Esophagus muscularis mucosa (tissue), 4 donors: ENCODE data around the gene IRS1. TPM values are rescaled to one million over a fixed set of nuclear protein-coding genes. Genes with fewer than 3 reads are reported as not detected.

Experiments used
- DNase-seq: peaks from one replicate; pipeline ENCODE4 v3.0.0-alpha.2; 2017; ENCODE audit errors: extremely low spot score
- H3K27ac ChIP-seq, 4 donors: fragments of 200-600 bp; sonication (generic); replicated peaks in 1 of 4; 1 replicate in 3 of 4; 2 replicates in 1 of 4; pipeline ENCODE4 v1.5.1; 2016 to 2019; ENCODE audit warnings: mild to moderate bottlenecking in 1 of 4
- H3K27me3 ChIP-seq, 4 donors: fragments of 200-600 bp; sonication (generic); one replicate each; pipeline versions ENCODE4 v1.5.1 to v1.6.0; 2016 to 2019
- H3K36me3 ChIP-seq, 4 donors: fragments of 200-600 bp; sonication (generic); one replicate each; pipeline ENCODE4 v1.5.1; 2016 to 2019
- H3K4me1 ChIP-seq, 4 donors: fragments of 200-600 bp; sonication (generic); one replicate each; pipeline ENCODE4 v1.5.1; 2016 to 2019
- H3K4me3 ChIP-seq, 4 donors: fragments of 200-600 bp; sonication (generic); 1 replicate in 2 of 4; 2 replicates in 2 of 4; pipeline ENCODE4 v1.5.1; 2016 to 2019; ENCODE audit warnings: mild to moderate bottlenecking in 4 of 4, moderate library complexity in 1 of 4
- H3K9me3 ChIP-seq, 4 donors: fragments of 200-600 bp; sonication (generic); 1 replicate in 3 of 4; 2 replicates in 1 of 4; pipeline ENCODE4 v1.5.1; 2016 to 2019
- EP300 ChIP-seq: sonication (generic); formaldehyde crosslinking; IDR thresholded peaks from one replicate; pipeline ENCODE4 v1.6.1; 2017; ENCODE audit warnings: antibody characterized with exemption
- POLR2A ChIP-seq: fragments of 450-650 bp; IDR thresholded peaks from one replicate; pipeline ENCODE4 v1.6.1; 2017; ENCODE audit warnings: antibody characterized with exemption, moderate library complexity, mild to moderate bottlenecking, low read depth
- POLR2AphosphoS5 ChIP-seq, 2 donors: sonication (generic); formaldehyde crosslinking; IDR thresholded peaks; one replicate each; pipeline ENCODE4 v1.6.1; 2017; ENCODE audit warnings: antibody characterized with exemption in 2 of 2
- WGBS: methylation state at CpG from one replicate; pipeline ENCODE4 v1.1.5; 2018; 5-methylcytosine and 5-hydroxymethylcytosine counted together
- intact Hi-C: fragments of 100-400 bp; cut with DNase I; formaldehyde crosslinking; loops from one replicate; pipeline ENCODE4 v1.15.1; 2023
- total RNA-seq, 4 donors: library from RNA; depleted of rRNA; stranded (reverse); fragments of >200 nt; gene quantifications; one replicate each; pipeline versions ENCODE4 v1.1.0 to v1.2.1, GENCODE V29; 2016
- TF ChIP-seq, protein P1 (sequence below), 3 experiments: fragments of 200-600 bp in 2 of 3; fragments of 450-650 bp in 1 of 3; sonication (generic) in 2 of 3; IDR thresholded peaks; one replicate each; pipeline ENCODE4 v1.5.1; 2017 to 2019; ENCODE audit warnings: antibody characterized with exemption in 3 of 3, mild to moderate bottlenecking in 2 of 3, moderate library complexity in 1 of 3

IRS1 gene
- total RNA-seq, result 10 to 100 TPM; 27.8 to 47.6 (median 32.8) TPM

DNA sequence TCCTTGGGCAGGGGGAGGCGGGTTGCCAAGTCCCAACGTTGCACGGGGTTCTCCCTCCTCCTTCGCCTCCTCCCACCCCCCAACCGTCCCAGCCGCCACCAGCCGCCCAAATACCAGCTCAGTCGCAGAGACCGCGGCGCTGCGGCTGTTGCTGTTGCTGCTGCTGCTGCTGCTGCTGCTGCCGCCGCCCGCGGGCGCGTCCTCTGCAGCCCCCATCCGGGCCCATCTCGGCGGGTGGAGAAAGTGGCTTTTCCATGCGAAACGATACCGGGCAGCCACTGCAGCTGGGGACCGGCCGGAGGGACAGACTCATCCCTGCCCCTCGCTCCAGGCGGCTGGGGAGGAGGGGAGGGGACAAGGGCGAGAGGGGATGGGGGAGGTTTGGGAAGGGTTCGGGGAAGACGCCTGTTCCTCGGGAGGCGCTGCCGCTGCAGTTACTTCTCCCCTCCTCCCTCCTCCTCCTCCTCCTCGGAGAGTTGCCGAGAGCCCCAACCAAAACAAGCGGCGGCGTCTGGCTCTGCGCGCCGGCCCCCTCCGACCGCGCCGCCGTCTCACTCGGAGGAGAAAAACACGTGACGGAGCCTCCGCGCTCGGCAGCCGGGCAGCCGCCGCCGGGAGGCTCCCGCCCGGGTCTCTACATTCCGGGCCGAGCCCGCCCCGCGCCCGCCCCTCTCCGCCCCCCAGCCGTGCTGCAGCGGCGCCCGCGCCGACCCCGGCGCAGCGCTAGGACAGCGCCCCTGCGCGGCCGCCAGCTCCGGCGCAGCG lies at the start of gene IRS1:
Gene IRS1 (minus strand): TSS at position 610 of the 765 bp plus-strand sequence. CDS start 1,082 bp downstream, outside the sequence.
- Histone ChIP-seq H3K9me3 (no peaks in the 10 kb centered on the region), H3K27ac (peak within 1 kb of the TSS; percentile 94 to 96 (median 94)), H3K27me3 (peaks cover 0 to 16% (median 0%) of the 10 kb centered on the region in 4 donors), H3K36me3 (peaks cover 0 to 14% (median 5%) of the 10 kb centered on the region in 4 donors), H3K4me3 (peak within 1 kb of the TSS; percentile 70 to 95 (median 86)), H3K4me1 (peaks cover 40 to 70% (median 67%) of the 10 kb centered on the region in 4 donors)
- no peak for DNase-seq
- peak; percentile 64 to 71 for TF ChIP-seq POLR2AphosphoS5 (IDR thresholded peaks at IDR 0.05)
- no peak for TF ChIP-seq EP300
- no peak for TF ChIP-seq POLR2A
- TF ChIP-seq, protein P1, sequence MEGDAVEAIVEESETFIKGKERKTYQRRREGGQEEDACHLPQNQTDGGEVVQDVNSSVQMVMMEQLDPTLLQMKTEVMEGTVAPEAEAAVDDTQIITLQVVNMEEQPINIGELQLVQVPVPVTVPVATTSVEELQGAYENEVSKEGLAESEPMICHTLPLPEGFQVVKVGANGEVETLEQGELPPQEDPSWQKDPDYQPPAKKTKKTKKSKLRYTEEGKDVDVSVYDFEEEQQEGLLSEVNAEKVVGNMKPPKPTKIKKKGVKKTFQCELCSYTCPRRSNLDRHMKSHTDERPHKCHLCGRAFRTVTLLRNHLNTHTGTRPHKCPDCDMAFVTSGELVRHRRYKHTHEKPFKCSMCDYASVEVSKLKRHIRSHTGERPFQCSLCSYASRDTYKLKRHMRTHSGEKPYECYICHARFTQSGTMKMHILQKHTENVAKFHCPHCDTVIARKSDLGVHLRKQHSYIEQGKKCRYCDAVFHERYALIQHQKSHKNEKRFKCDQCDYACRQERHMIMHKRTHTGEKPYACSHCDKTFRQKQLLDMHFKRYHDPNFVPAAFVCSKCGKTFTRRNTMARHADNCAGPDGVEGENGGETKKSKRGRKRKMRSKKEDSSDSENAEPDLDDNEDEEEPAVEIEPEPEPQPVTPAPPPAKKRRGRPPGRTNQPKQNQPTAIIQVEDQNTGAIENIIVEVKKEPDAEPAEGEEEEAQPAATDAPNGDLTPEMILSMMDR (IDR thresholded peaks at IDR 0.05), result peak in 1 of 3 experiments; percentile 69
- WGBS, result no CpG with 5 or more reads among the region's 82 CpGs
- intact Hi-C loops, result loop anchor here (2.0 to 10.0 kb wide), 5 partner anchors 52 to 583 kb away; no protein-coding TSS in a partner anchor

DNA sequence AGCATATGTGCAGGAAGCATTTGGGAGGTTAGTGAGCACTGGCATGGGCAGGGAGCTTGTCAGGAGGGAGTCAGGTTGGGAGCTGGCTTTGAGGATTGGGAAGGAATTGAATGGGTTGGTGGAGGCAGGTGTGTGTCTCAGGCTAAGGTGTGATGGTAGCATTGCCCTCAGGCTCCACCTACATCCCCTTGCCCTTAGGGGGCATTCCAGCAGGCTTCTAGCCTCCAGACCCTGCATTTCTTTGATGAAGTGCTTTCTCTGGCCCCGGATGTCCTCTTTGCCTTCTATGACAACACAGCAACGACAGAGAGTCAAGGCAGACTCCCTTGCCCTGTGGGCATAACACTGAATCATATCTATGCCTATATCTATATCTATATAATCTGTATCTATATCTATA lies 49.7 kb upstream of the IRS1 start:
- Histone ChIP-seq H3K36me3 (peaks cover 0 to 3% (median 0%) of the 10 kb centered on the region in 4 donors), H3K27ac (no peak overlapping the region), H3K4me1 (peaks cover 7 to 20% (median 15%) of the 10 kb centered on the region in 4 donors), H3K9me3 (no peaks in the 10 kb centered on the region), H3K27me3 (no peaks in the 10 kb centered on the region), H3K4me3 (no peak overlapping the region)
- 91% methylated on average over 2 of the region's 2 CpGs for WGBS
- no peak for TF ChIP-seq EP300
- TF ChIP-seq, protein P1 (IDR thresholded peaks at IDR 0.05), result no peak
- TF ChIP-seq POLR2A, result no peak
- TF ChIP-seq POLR2AphosphoS5 (IDR thresholded peaks at IDR 0.05), result no peak
- intact Hi-C loops, result no loop called here
- no peak for DNase-seq

DNA sequence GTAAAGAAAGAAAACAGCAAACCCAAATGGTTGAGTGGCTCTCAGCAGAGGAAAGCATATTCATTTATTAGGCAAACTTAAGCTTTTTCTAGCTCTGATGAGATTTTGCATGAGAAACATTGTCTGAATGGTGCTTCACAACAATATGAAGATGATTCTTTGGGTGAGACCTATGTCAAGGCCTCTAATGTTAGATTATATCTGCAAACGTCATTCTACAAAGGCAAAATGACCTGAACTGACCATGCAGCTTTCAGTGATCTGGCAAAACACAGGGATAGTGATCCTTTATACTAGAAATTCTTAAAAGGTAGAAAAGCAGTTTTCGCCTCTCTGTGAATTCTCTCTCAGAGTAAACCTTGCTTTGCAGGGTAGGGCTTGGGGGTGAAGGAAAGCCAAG lies 47.9 kb upstream of the IRS1 start:
- Histone ChIP-seq H3K9me3 (no peaks in the 10 kb centered on the region), H3K27me3 (no peaks in the 10 kb centered on the region), H3K36me3 (peaks cover 0 to 3% (median 0%) of the 10 kb centered on the region in 4 donors), H3K4me3 (no peak overlapping the region), H3K27ac (no peak overlapping the region), H3K4me1 (peaks cover 7 to 20% (median 15%) of the 10 kb centered on the region in 4 donors)
- DNase-seq, result no peak
- TF ChIP-seq POLR2AphosphoS5 (IDR thresholded peaks at IDR 0.05) (no peak), POLR2A (no peak), EP300 (no peak)
- TF ChIP-seq, protein P1 (IDR thresholded peaks at IDR 0.05), result no peak
- intact Hi-C loops, result no loop called here
- WGBS, result 86% methylated on average over 2 of the region's 2 CpGs

DNA sequence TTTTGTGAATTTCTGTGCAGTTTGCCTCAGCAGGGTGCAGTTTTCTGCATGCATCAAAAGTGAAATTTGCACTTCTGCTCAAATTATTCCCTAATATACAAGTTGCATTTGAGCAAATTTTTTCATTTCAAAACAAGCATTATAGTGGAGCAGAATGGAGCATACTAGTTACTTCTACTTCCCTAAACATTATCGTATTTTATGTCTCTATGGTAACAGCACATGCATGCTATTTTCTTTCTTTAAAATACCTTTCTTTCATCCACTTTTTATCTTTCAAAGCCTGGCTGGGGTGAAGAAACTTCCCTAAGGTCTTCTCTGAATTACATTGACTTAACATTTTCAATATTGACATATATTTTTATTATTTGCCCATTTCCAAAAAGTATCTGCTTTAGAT lies 47.5 kb upstream of the IRS1 start:
- peaks cover 7 to 20% (median 15%) of the 10 kb centered on the region in 4 donors for H3K4me1 ChIP-seq
- peaks cover 0 to 3% (median 0%) of the 10 kb centered on the region in 4 donors for H3K36me3 ChIP-seq
- H3K9me3 ChIP-seq, result no peaks in the 10 kb centered on the region
- intact Hi-C loops, result no loop called here
- DNase-seq, result no peak
- H3K27me3 ChIP-seq, result no peaks in the 10 kb centered on the region
- H3K27ac ChIP-seq, result no peak overlapping the region
- 67% methylated on average over 1 of the region's 1 CpG for WGBS
- TF ChIP-seq, protein P1 (IDR thresholded peaks at IDR 0.05), result no peak
- TF ChIP-seq POLR2A (no peak), POLR2AphosphoS5 (IDR thresholded peaks at IDR 0.05) (no peak), EP300 (no peak)
- H3K4me3 ChIP-seq, result no peak overlapping the region
